ENCODE measurements around the gene LRRC8B.
"Not testable (repeated sequence)": the region's sequence is repeated elsewhere in the genome, so short reads cannot be mapped to it uniquely, and the experiment has no call there.

The LRRC8B gene

GRCh38 chr1:89499320-89499719 lies 25.3 kb upstream of the LRRC8B start:
- no peak overlapping the region for H3K4me3 ChIP-seq (ENCODE audit: low read depth in 1 of 2, low read length in 2 of 2)
- TF ChIP-seq EZH2 (IDR thresholded peaks at IDR 0.05; ENCODE audit: borderline replicate concordance, low read depth, low read length, severe bottlenecking) = no peak
- no peak for TF ChIP-seq CTCF (IDR thresholded peaks at IDR 0.05; ENCODE audit: borderline replicate concordance, extremely low read depth, low read length, poor library complexity, severe bottlenecking)
- H3K27me3 ChIP-seq (ENCODE audit: insufficient read depth, low read length, poor library complexity) = no peaks in the 10 kb centered on the region
- no peaks in the 10 kb centered on the region for H3K79me2 ChIP-seq (ENCODE audit: insufficient read depth, low read length)
- H3K4me2 ChIP-seq (ENCODE audit: insufficient read depth, low read length) = no peak overlapping the region
- ATAC-seq (ENCODE audit: insufficient read depth, low read depth) (no peak), DNase-seq (no peak)
- no peak overlapping the region for H3K9ac ChIP-seq (ENCODE audit: low read depth, low read length)
- H3K36me3 ChIP-seq (ENCODE audit: insufficient read depth, low read length) = no peaks in the 10 kb centered on the region
- H4K20me1 ChIP-seq (ENCODE audit: insufficient read depth, low read length) = no peaks in the 10 kb centered on the region
- H3K4me1 ChIP-seq (ENCODE audit: insufficient read depth, low read length) = no peaks in the 10 kb centered on the region
- no peaks in the 10 kb centered on the region for H3K9me3 ChIP-seq (ENCODE audit: insufficient read depth, low read length, severe bottlenecking)
- H2AFZ ChIP-seq (ENCODE audit: low read depth, low read length) = no peak overlapping the region
- no peak overlapping the region for H3K27ac ChIP-seq (ENCODE audit: low read length)

DNA sequence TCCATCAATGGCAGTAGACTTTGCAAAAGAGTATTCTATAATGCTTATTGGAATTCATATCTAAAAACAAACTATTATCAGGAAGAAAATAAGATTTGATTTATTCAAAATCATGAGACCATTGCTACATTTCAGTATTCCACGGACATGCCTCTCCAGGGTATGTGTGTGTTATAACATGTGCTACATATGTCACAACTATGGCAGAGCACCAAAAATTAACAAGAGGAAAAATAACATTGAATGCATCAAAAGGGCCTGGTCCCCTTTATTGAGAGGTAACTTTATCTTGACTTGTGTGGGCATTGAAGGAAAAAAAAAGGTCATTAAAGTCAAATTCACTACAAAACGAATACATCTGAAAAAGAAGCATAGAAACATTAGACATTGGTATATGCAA lies 22.6 kb upstream of the LRRC8B start:
- H3K27ac ChIP-seq (ENCODE audit: low read length) = no peak overlapping the region
- no peak overlapping the region for H3K4me3 ChIP-seq (ENCODE audit: low read depth in 1 of 2, low read length in 2 of 2)
- no peaks in the 10 kb centered on the region for H4K20me1 ChIP-seq (ENCODE audit: insufficient read depth, low read length)
- no peaks in the 10 kb centered on the region for H3K4me1 ChIP-seq (ENCODE audit: insufficient read depth, low read length)
- no peaks in the 10 kb centered on the region for H3K36me3 ChIP-seq (ENCODE audit: insufficient read depth, low read length)
- no peaks in the 10 kb centered on the region for H3K9me3 ChIP-seq (ENCODE audit: insufficient read depth, low read length, severe bottlenecking)
- no peak for DNase-seq
- no peaks in the 10 kb centered on the region for H3K79me2 ChIP-seq (ENCODE audit: insufficient read depth, low read length)
- no peak overlapping the region for H3K9ac ChIP-seq (ENCODE audit: low read depth, low read length)
- no peaks in the 10 kb centered on the region for H3K27me3 ChIP-seq (ENCODE audit: insufficient read depth, low read length, poor library complexity)
- no peak overlapping the region for H2AFZ ChIP-seq (ENCODE audit: low read depth, low read length)
- ATAC-seq (ENCODE audit: insufficient read depth, low read depth) = no peak
- TF ChIP-seq CTCF (IDR thresholded peaks at IDR 0.05; ENCODE audit: borderline replicate concordance, extremely low read depth, low read length, poor library complexity, severe bottlenecking) (no peak), EZH2 (IDR thresholded peaks at IDR 0.05; ENCODE audit: borderline replicate concordance, low read depth, low read length, severe bottlenecking) (no peak)
- no peak overlapping the region for H3K4me2 ChIP-seq (ENCODE audit: insufficient read depth, low read length)

- DNase-seq = no peak
- Histone ChIP-seq H3K79me2 (ENCODE audit: insufficient read depth, low read length) (no peaks in the 10 kb centered on the region), H4K20me1 (ENCODE audit: insufficient read depth, low read length) (no peaks in the 10 kb centered on the region), H3K9me3 (ENCODE audit: insufficient read depth, low read length, severe bottlenecking) (peaks cover under 1% of the 10 kb centered on the region), H3K36me3 (ENCODE audit: insufficient read depth, low read length) (no peaks in the 10 kb centered on the region), H3K9ac (ENCODE audit: low read depth, low read length) (no peak overlapping the region), H2AFZ (ENCODE audit: low read depth, low read length) (no peak overlapping the region), H3K4me1 (ENCODE audit: insufficient read depth, low read length) (no peaks in the 10 kb centered on the region), H3K4me2 (ENCODE audit: insufficient read depth, low read length) (no peak overlapping the region), H3K4me3 (ENCODE audit: low read depth in 1 of 2, low read length in 2 of 2) (no peak overlapping the region), H3K27me3 (ENCODE audit: insufficient read depth, low read length, poor library complexity) (no peaks in the 10 kb centered on the region), H3K27ac (ENCODE audit: low read length) (no peak overlapping the region)
- ATAC-seq (ENCODE audit: insufficient read depth, low read depth) = no peak
- TF ChIP-seq EZH2 (IDR thresholded peaks at IDR 0.05; ENCODE audit: borderline replicate concordance, low read depth, low read length, severe bottlenecking) (no peak), CTCF (IDR thresholded peaks at IDR 0.05; ENCODE audit: borderline replicate concordance, extremely low read depth, low read length, poor library complexity, severe bottlenecking) (no peak)
These were observed 21.7 kb upstream of the LRRC8B start for GRCh38 chr1:89502895-89503294.

- Histone ChIP-seq H3K9me3 (ENCODE audit: insufficient read depth, low read length, severe bottlenecking) (peaks cover 4% of the 10 kb centered on the region), H3K36me3 (ENCODE audit: insufficient read depth, low read length) (no peaks in the 10 kb centered on the region), H3K4me2 (ENCODE audit: insufficient read depth, low read length) (no peak overlapping the region), H3K9ac (ENCODE audit: low read depth, low read length) (no peak overlapping the region), H3K4me1 (ENCODE audit: insufficient read depth, low read length) (no peaks in the 10 kb centered on the region), H3K79me2 (ENCODE audit: insufficient read depth, low read length) (no peaks in the 10 kb centered on the region), H3K27ac (ENCODE audit: low read length) (no peak overlapping the region), H4K20me1 (ENCODE audit: insufficient read depth, low read length) (no peaks in the 10 kb centered on the region), H3K27me3 (ENCODE audit: insufficient read depth, low read length, poor library complexity) (no peaks in the 10 kb centered on the region), H3K4me3 (ENCODE audit: low read depth in 1 of 2, low read length in 2 of 2) (no peak overlapping the region), H2AFZ (ENCODE audit: low read depth, low read length) (no peak overlapping the region)
- no peak for DNase-seq
- TF ChIP-seq CTCF (IDR thresholded peaks at IDR 0.05; ENCODE audit: borderline replicate concordance, extremely low read depth, low read length, poor library complexity, severe bottlenecking) (no peak), EZH2 (IDR thresholded peaks at IDR 0.05; ENCODE audit: borderline replicate concordance, low read depth, low read length, severe bottlenecking) (no peak)
- ATAC-seq (ENCODE audit: insufficient read depth, low read depth) = no peak
These were observed 20.9 kb upstream of the LRRC8B start for GRCh38 chr1:89503690-89504089.

GRCh38 chr1:89510061-89510460 lies 14.6 kb upstream of the LRRC8B start:
- not testable (repeated sequence) for H3K27me3 ChIP-seq (ENCODE audit: insufficient read depth, low read length, poor library complexity); DNase-seq; H3K36me3 ChIP-seq (ENCODE audit: insufficient read depth, low read length); H3K79me2 ChIP-seq (ENCODE audit: insufficient read depth, low read length); H3K4me1 ChIP-seq (ENCODE audit: insufficient read depth, low read length); H2AFZ ChIP-seq (ENCODE audit: low read depth, low read length); H3K27ac ChIP-seq (ENCODE audit: low read length); H4K20me1 ChIP-seq (ENCODE audit: insufficient read depth, low read length); H3K9ac ChIP-seq (ENCODE audit: low read depth, low read length); H3K4me2 ChIP-seq (ENCODE audit: insufficient read depth, low read length); H3K9me3 ChIP-seq (ENCODE audit: insufficient read depth, low read length, severe bottlenecking); H3K4me3 ChIP-seq (ENCODE audit: low read depth in 1 of 2, low read length in 2 of 2); ATAC-seq (ENCODE audit: insufficient read depth, low read depth)

Measured in DND-41 (cell line).